ENCODE results near the gene KRTAP10-6.

- TF ChIP-seq CTCF (IDR thresholded peaks at IDR 0.05), result no peak
- TF ChIP-seq POLR2A (IDR thresholded peaks at IDR 0.05), result no peak
Observed at GRCh38 chr21:44569861-44570517, 22.3 kb downstream of the KRTAP10-6 start.

Measured in right lobe of liver (tissue), 4 donors.